Ramos (cell line): Measurements from ENCODE around the gene OPRPN.

Experiments
- in situ Hi-C: fragments of 300-500 bp; cut with MboI; formaldehyde crosslinking; loops from one replicate; pipeline ENCODE4 v1.14.3; 2022; ENCODE audit warnings: low sequenced_read_pairs; ENCODE audit not compliant: unreplicated experiment

OPRPN gene

DNA sequence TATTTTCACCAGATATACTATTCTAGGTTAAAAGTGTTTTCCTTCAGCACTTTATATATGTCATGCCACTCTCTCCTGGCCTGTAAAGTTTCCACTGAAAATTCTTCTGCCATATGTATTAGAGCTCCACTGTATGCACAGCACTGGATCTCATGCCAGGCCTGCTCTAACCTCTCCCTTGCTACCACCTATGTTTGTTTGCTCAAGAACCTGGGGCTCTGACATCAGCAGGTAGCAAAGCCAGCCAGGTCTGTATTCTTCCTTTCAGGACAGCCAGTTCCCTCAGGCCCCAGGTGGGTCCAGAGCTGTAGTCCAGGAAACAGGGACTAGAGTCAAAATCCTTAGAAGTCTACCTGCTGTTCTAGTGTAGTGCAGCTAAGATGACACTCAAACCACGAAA is 55.2 kb downstream of the OPRPN start:
- in situ Hi-C loops: no loop called here
